ENCODE data around the gene RPS8. TPM values are rescaled to one million over a fixed set of nuclear protein-coding genes. Genes with fewer than 3 reads are reported as not detected.
"Not testable (repeated sequence)": the region's sequence is repeated elsewhere in the genome, so short reads cannot be mapped to it uniquely, and the experiment has no call there.

The RPS8 gene
- polyA plus RNA-seq, 4 donors, result 1,153 to 3,026 (median 2,284) TPM

GRCh38 chr1:44790968-44791801 is 15.8 kb downstream of the RPS8 start:
- Histone ChIP-seq H3K4me3 (ENCODE audit: low read depth in 1 of 3, low read length in 3 of 3) (no peak overlapping the region), H3K9me3 (ENCODE audit: control insufficient read depth in 2 of 2, insufficient read depth in 1 of 2, low read depth in 1 of 2, low read length in 1 of 2) (no peaks in the 10 kb centered on the region), H3K36me3 (ENCODE audit: control insufficient read depth in 3 of 3, insufficient read depth in 2 of 3, low read depth in 1 of 3, low read length in 3 of 3) (peaks cover 0 to 2% (median 0%) of the 10 kb centered on the region in 3 donors), H3K4me1 (ENCODE audit: control insufficient read depth in 3 of 3, insufficient read depth in 2 of 3, low read depth in 1 of 3, low read length in 2 of 3) (peaks cover 0 to 4% (median 0%) of the 10 kb centered on the region in 3 donors), H3K27me3 (ENCODE audit: control insufficient read depth in 3 of 3, insufficient read depth in 3 of 3, low read length in 3 of 3) (no peaks in the 10 kb centered on the region), H3K27ac (ENCODE audit: low read depth in 1 of 3, low read length in 2 of 3) (peak overlapping the region in 1 of 3 donors; percentile 26)
- DNase-seq (peak in 1 of 2 donors; percentile 56), FAIRE-seq (no peak)
- WGBS, 3 donors, result 23 to 56% (median 47%) methylated on average over 6 to 7 of the region's 7 CpGs

- H3K27me3 ChIP-seq (ENCODE audit: control insufficient read depth in 3 of 3, insufficient read depth in 3 of 3, low read length in 3 of 3), result no peaks in the 10 kb centered on the region
- no peaks in the 10 kb centered on the region for H3K4me1 ChIP-seq (ENCODE audit: control insufficient read depth in 3 of 3, insufficient read depth in 2 of 3, low read depth in 1 of 3, low read length in 2 of 3)
- H3K27ac ChIP-seq (ENCODE audit: low read depth in 1 of 3, low read length in 2 of 3), result no peak overlapping the region
- WGBS, 3 donors, result 87 to 91% (median 91%) methylated on average over 9 of the region's 9 CpGs
- FAIRE-seq, result no peak
- no peak for DNase-seq
- no peak overlapping the region for H3K4me3 ChIP-seq (ENCODE audit: low read depth in 1 of 3, low read length in 3 of 3)
- H3K9me3 ChIP-seq (ENCODE audit: control insufficient read depth in 2 of 2, insufficient read depth in 1 of 2, low read depth in 1 of 2, low read length in 1 of 2), result no peaks in the 10 kb centered on the region
- H3K36me3 ChIP-seq (ENCODE audit: control insufficient read depth in 3 of 3, insufficient read depth in 2 of 3, low read depth in 1 of 3, low read length in 3 of 3), result no peaks in the 10 kb centered on the region
These were observed 17.6 kb downstream of the RPS8 start for GRCh38 chr1:44792736-44793502.

GRCh38 chr1:44797886-44798285 is 22.5 kb downstream of the RPS8 start:
- not testable (repeated sequence) for H3K9me3 ChIP-seq (ENCODE audit: control insufficient read depth in 2 of 2, insufficient read depth in 1 of 2, low read depth in 1 of 2, low read length in 1 of 2); H3K27me3 ChIP-seq (ENCODE audit: control insufficient read depth in 3 of 3, insufficient read depth in 3 of 3, low read length in 3 of 3); H3K4me3 ChIP-seq (ENCODE audit: low read depth in 1 of 3, low read length in 3 of 3); H3K27ac ChIP-seq (ENCODE audit: low read depth in 1 of 3, low read length in 2 of 3); FAIRE-seq; DNase-seq
- Histone ChIP-seq H3K36me3 (ENCODE audit: control insufficient read depth in 3 of 3, insufficient read depth in 2 of 3, low read depth in 1 of 3, low read length in 3 of 3) (peaks cover 0 to 13% (median 0%) of the 10 kb centered on the region in 3 donors), H3K4me1 (ENCODE audit: control insufficient read depth in 3 of 3, insufficient read depth in 2 of 3, low read depth in 1 of 3, low read length in 2 of 3) (peaks cover 0 to 26% (median 2%) of the 10 kb centered on the region in 3 donors)
- WGBS, 3 donors, result 79 to 84% (median 80%) methylated on average over 8 of the region's 8 CpGs

GRCh38 chr1:44798481-44799365 is 23.4 kb downstream of the RPS8 start:
- FAIRE-seq, result no peak
- 81 to 87% (median 86%) methylated on average over 10 of the region's 10 CpGs for WGBS, 3 donors
- no peak for DNase-seq
- H3K4me3 ChIP-seq (ENCODE audit: low read depth in 1 of 3, low read length in 3 of 3), result no peak overlapping the region
- H3K27me3 ChIP-seq (ENCODE audit: control insufficient read depth in 3 of 3, insufficient read depth in 3 of 3, low read length in 3 of 3), result no peaks in the 10 kb centered on the region
- H3K27ac ChIP-seq (ENCODE audit: low read depth in 1 of 3, low read length in 2 of 3), result peak overlapping the region in 2 of 3 donors; percentile 45 to 92
- H3K4me1 ChIP-seq (ENCODE audit: control insufficient read depth in 3 of 3, insufficient read depth in 2 of 3, low read depth in 1 of 3, low read length in 2 of 3), result peaks cover 0 to 27% (median 2%) of the 10 kb centered on the region in 3 donors
- H3K9me3 ChIP-seq (ENCODE audit: control insufficient read depth in 2 of 2, insufficient read depth in 1 of 2, low read depth in 1 of 2, low read length in 1 of 2), result no peaks in the 10 kb centered on the region
- H3K36me3 ChIP-seq (ENCODE audit: control insufficient read depth in 3 of 3, insufficient read depth in 2 of 3, low read depth in 1 of 3, low read length in 3 of 3), result peaks cover 2 to 22% (median 6%) of the 10 kb centered on the region in 3 donors

GRCh38 chr1:44799770-44800584 is 24.6 kb downstream of the RPS8 start, which contains the start of gene PLK3:
Gene PLK3 (plus strand): TSS chr1:44800377. CDS start chr1:44800464, 87 bp downstream.
- H3K9me3 ChIP-seq (ENCODE audit: control insufficient read depth in 2 of 2, insufficient read depth in 1 of 2, low read depth in 1 of 2, low read length in 1 of 2), result no peaks in the 10 kb centered on the region
- peak within 1 kb of the TSS; percentile 78 to 94 (median 86) for H3K4me3 ChIP-seq (ENCODE audit: low read depth in 1 of 3, low read length in 3 of 3)
- H3K27ac ChIP-seq (ENCODE audit: low read depth in 1 of 3, low read length in 2 of 3), result peak within 1 kb of the TSS; percentile 92 to 98 (median 92)
- H3K4me1 ChIP-seq (ENCODE audit: control insufficient read depth in 3 of 3, insufficient read depth in 2 of 3, low read depth in 1 of 3, low read length in 2 of 3), result peaks cover 0 to 30% (median 2%) of the 10 kb centered on the region in 3 donors
- FAIRE-seq (no peak), DNase-seq (peak; percentile 98 to 99)
- H3K27me3 ChIP-seq (ENCODE audit: control insufficient read depth in 3 of 3, insufficient read depth in 3 of 3, low read length in 3 of 3), result no peaks in the 10 kb centered on the region
- WGBS, 3 donors, result 0 to 1% (median 0%) methylated on average over 48 to 79 of the region's 79 CpGs
- peaks cover 2 to 34% (median 6%) of the 10 kb centered on the region in 3 donors for H3K36me3 ChIP-seq (ENCODE audit: control insufficient read depth in 3 of 3, insufficient read depth in 2 of 3, low read depth in 1 of 3, low read length in 3 of 3)

DNA sequence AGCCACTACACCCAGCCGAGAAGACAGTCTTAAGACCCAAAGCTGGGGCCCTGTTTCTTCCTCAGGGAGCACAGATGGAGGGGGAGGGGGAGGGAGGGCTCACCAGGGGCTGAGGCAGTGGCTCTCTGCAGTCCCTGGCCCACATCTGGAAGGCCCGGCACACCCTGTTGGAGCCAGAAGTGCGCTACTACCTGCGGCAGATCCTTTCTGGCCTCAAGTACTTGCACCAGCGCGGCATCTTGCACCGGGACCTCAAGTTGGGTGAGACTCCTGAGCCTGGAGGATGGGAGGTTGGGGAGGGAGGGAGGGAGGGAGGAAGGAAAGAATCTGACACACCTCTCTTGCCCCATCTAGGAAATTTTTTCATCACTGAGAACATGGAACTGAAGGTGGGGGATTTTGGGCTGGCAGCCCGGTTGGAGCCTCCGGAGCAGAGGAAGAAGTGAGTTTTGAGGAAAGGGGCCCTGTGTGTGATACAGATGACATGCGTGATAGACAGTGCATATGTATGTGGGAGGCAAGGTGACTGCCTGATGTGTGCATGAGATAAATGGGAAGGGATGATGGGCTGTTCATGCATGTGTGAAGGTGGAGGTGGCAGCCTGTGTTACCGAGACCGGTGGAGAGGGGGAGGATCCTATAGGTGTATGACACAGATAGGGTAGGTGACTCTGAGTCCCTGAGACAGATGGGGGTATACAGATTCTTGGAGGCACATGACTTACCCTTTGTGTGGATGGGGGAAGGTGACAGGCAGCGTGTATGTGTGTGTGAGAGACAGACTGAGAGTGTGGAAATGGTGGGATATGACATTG is 26.4 kb downstream of the RPS8 start:
- no peak for FAIRE-seq

More for the DNA sequence above, 26.4 kb downstream of the RPS8 start:
- Histone ChIP-seq H3K27ac (ENCODE audit: low read depth in 1 of 3, low read length in 2 of 3) (peak overlapping the region in 1 of 3 donors; percentile 58), H3K9me3 (ENCODE audit: control insufficient read depth in 2 of 2, insufficient read depth in 1 of 2, low read depth in 1 of 2, low read length in 1 of 2) (no peaks in the 10 kb centered on the region), H3K36me3 (ENCODE audit: control insufficient read depth in 3 of 3, insufficient read depth in 2 of 3, low read depth in 1 of 3, low read length in 3 of 3) (peaks cover 2 to 51% (median 8%) of the 10 kb centered on the region in 3 donors), H3K4me3 (ENCODE audit: low read depth in 1 of 3, low read length in 3 of 3) (peak overlapping the region in 2 of 3 donors; percentile 9 to 22), H3K4me1 (ENCODE audit: control insufficient read depth in 3 of 3, insufficient read depth in 2 of 3, low read depth in 1 of 3, low read length in 2 of 3) (peaks cover 2 to 33% (median 5%) of the 10 kb centered on the region in 3 donors), H3K27me3 (ENCODE audit: control insufficient read depth in 3 of 3, insufficient read depth in 3 of 3, low read length in 3 of 3) (no peaks in the 10 kb centered on the region)
- 62 to 78% (median 67%) methylated on average over 13 of the region's 13 CpGs for WGBS, 3 donors
- no peak for DNase-seq
